ENCODE measurements around the gene AGAP1.

GRCh38 chr2:235756491-235756890 is 262.6 kb downstream of the AGAP1 start:
- TF ChIP-seq CTCF (IDR thresholded peaks at IDR 0.05 in 8 of 11, conservative IDR thresholded peaks at IDR 0.05 in 3 of 11) (no peak), POLR2AphosphoS5 (IDR thresholded peaks at IDR 0.05) (no peak), POLR2A (IDR thresholded peaks at IDR 0.05) (no peak)

Data from spleen (tissue), 7 donors.